K562 (cell line): ENCODE results near the gene WDR62. TPM values are rescaled to one million over a fixed set of nuclear protein-coding genes. Genes with fewer than 3 reads are reported as not detected.

Experiments
- BRD9 ChIP-seq: fragments of 450-650 bp; IDR thresholded peaks from 2 replicates; pipeline ENCODE4 v1.6.1; 2018; ENCODE audit warnings: low read depth; ENCODE audit not compliant: partially characterized antibody
- CC2D1A ChIP-seq: fragments of 450-650 bp; IDR thresholded peaks from 2 replicates; pipeline ENCODE4 v1.6.1; 2017; ENCODE audit warnings: mild to moderate bottlenecking
- CXXC5 ChIP-seq: fragments of 250-450 bp; sonication (Bioruptor Pico); IDR thresholded peaks from 2 replicates; pipeline ENCODE4 v1.8.0; 2022; ENCODE audit warnings: inconsistent platforms, mild to moderate bottlenecking, moderate library complexity
- FIP1L1 ChIP-seq: fragments of 200-400 bp; formaldehyde crosslinking; IDR thresholded peaks from 2 replicates; pipeline ENCODE4 v1.6.1; 2018; ENCODE audit warnings: mild to moderate bottlenecking, low read depth, low read length; ENCODE audit not compliant: poor library complexity, severe bottlenecking
- FOXM1 ChIP-seq, 2 experiments: fragments of 450-650 bp in 1 of 2; sonication (generic) in 1 of 2; formaldehyde crosslinking in 1 of 2; IDR thresholded peaks; 2 replicates each; pipeline versions ENCODE4 v1.6.1 to v1.9.0; 2017 to 2022; ENCODE audit warnings: low read depth in 2 of 2, mild to moderate bottlenecking in 2 of 2, missing genetic modification reagents in 1 of 2, moderate library complexity in 1 of 2
- HMGXB4 ChIP-seq: sonication (generic); formaldehyde crosslinking; IDR thresholded peaks from 2 replicates; pipeline ENCODE4 v1.8.1; 2023; ENCODE audit warnings: mild to moderate bottlenecking, missing genetic modification reagents
- JUNB ChIP-seq: fragments of 450-650 bp; formaldehyde crosslinking; conservative IDR thresholded peaks from 2 replicates; pipeline ENCODE4 v1.4.0; 2020; ENCODE audit warnings: mild to moderate bottlenecking
- MEF2A ChIP-seq: IDR thresholded peaks from 2 replicates; pipeline ENCODE4 v1.6.1; 2011; ENCODE audit warnings: low read depth, mild to moderate bottlenecking, low read length, moderate library complexity; ENCODE audit not compliant: control insufficient read depth
- PCBP2 ChIP-seq: fragments of 200-400 bp; formaldehyde crosslinking; IDR thresholded peaks from 2 replicates; pipeline ENCODE4 v1.6.1; 2018; ENCODE audit warnings: low read length, low read depth, mild to moderate bottlenecking, moderate library complexity; ENCODE audit not compliant: poor library complexity, severe bottlenecking
- SMARCA5 ChIP-seq: fragments of 450-650 bp; IDR thresholded peaks from 2 replicates; pipeline ENCODE4 v1.6.1; 2016
- SRSF3 ChIP-seq: fragments of 200-400 bp; formaldehyde crosslinking; IDR thresholded peaks from 2 replicates; pipeline ENCODE4 v1.6.1; 2016; ENCODE audit warnings: mild to moderate bottlenecking, low read length, moderate library complexity; ENCODE audit not compliant: insufficient read depth
- TFAM ChIP-seq: fragments of 250-450 bp; sonication (Bioruptor Pico); conservative IDR thresholded peaks from 2 replicates; pipeline ENCODE4 v1.5.0; 2021; ENCODE audit warnings: mild to moderate bottlenecking, moderate library complexity
- U2AF2 ChIP-seq: fragments of 200-400 bp; formaldehyde crosslinking; optimal IDR thresholded peaks from 2 replicates; pipeline ENCODE3; 2017; ENCODE audit warnings: low read depth, mild to moderate bottlenecking, low read length
- ZFP36 ChIP-seq: fragments of 150-350 bp; IDR thresholded peaks from 2 replicates; pipeline ENCODE4 v1.6.1; 2018; ENCODE audit warnings: low read length, low read depth; ENCODE audit not compliant: partially characterized antibody
- ZNF124 ChIP-seq: sonication (generic); formaldehyde crosslinking; IDR thresholded peaks from 2 replicates; pipeline ENCODE4 v1.8.1; 2022; ENCODE audit warnings: missing genetic modification reagents
- ZNF445 ChIP-seq: fragments of 250-450 bp; sonication (Bioruptor Pico); IDR thresholded peaks from 2 replicates; pipeline ENCODE4 v1.4.0; 2020; ENCODE audit warnings: low read depth, mild to moderate bottlenecking, moderate library complexity
- ZNF518B ChIP-seq: fragments of 250-450 bp; sonication (Bioruptor Pico); IDR thresholded peaks from 2 replicates; pipeline ENCODE4 v1.5.0; 2021; ENCODE audit warnings: mild to moderate bottlenecking, moderate library complexity
- polyA plus RNA-seq, 8 experiments: library from polyadenylated mRNA; depleted of rRNA in 4 of 8; stranded (reverse) in 5 of 8; unstranded in 3 of 8; fragments of >200 nt; fragmentation: Nextera tagmentation in 2 of 8; fragmentation: Illumina TruSeq in 1 of 8; extraction: Ambion mirVana in 2 of 8; extraction: Trizol in 1 of 8; gene quantifications; 2 replicates each; pipeline versions ENCODE4 v1.2.1 to v1.2.3, GENCODE V29; 2011 to 2014; ENCODE audit warnings: inconsistent platforms in 1 of 8, missing spikeins in 1 of 8
- total RNA-seq, 7 experiments: library from RNA; depleted of rRNA in 6 of 7; stranded (reverse); fragments of >200 nt in 6 of 7; fragmentation: Illumina TruSeq in 2 of 7; extraction: Trizol in 2 of 7; gene quantifications; 2 replicates each; pipeline versions ENCODE4 v1.2.1 to v1.2.3, GENCODE V29; 2011 to 2021; ENCODE audit warnings: low replicate concordance in 1 of 7
- TF ChIP-seq, protein P1 (sequence below): fragments of 450-650 bp; conservative IDR thresholded peaks from 2 replicates; pipeline ENCODE4 v1.6.1; 2016; ENCODE audit warnings: missing genetic modification characterization, low read depth, mild to moderate bottlenecking, missing compliant biosample characterization, moderate library complexity

Gene WDR62
- total and polyA plus RNA-seq, 9 of the 15 experiments (the other 6 are each of a cell fraction or from before 2014, with no cell fraction given) = 0.35 to 32.8 (median 14.4) TPM

DNA sequence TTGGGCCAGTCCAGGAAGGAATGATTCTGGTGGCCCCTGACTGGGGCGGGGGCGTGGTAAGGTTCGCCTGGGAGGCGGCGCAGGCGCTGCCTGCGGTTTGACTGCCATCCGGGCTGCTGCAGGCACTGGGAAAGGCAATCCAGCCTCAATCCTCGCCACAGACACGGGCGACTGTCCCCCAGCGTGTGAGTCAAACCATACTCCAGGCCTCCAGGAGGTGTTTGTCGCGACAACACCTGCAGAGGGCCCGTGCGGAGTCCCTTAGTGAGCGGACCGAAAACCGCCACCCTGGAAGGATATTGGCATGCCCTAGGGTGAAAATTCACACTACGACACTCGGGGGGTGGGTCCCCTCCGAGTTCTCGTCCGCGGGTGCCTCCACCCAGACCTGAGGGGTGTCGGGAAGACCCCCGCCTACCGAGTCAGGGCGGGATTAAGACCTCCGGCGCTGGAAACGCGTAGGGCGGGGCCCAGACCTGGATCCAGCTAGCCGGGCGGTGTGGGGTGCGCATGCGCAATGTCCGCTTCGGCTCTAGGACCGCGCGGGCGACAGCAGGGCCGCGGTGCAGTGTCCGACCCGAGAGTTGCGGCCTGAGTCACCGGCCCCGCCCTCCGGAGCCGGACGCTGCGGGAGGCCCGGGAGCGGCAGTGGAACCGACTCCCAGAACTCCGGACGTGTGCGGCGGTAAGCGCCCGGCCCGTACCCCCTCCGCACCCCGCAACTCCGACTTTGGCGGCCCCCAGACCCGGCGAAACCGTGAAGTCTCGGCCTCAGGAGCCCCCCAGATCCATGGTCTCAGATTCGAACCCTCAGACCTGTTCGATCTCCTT, 85.0 kb downstream of the WDR62 start, which contains the start of gene CAPNS1 (continued):
- TF ChIP-seq ZNF518B (CRISPR knock-in tag) (no peak), BRD9 (no peak), ZNF445 (CRISPR knock-in tag) (no peak; the same call in 1 of the 2 replicates), JUNB (CRISPR knock-in tag) (0 out of 2 replicates have a peak, but pooled peaks have one; percentile 10), HMGXB4 (CRISPR knock-in tag) (0 out of 2 replicates have a peak, but pooled peaks have one; percentile 42), ZFP36 (peak; percentile 29), SMARCA5 (no peak), CC2D1A (no peak), CXXC5 (CRISPR knock-in tag) (peak; percentile 93), FOXM1 (IDR thresholded peaks at IDR 0.05; ENCODE audit: low read depth) (peak; percentile 96), FOXM1 (CRISPR knock-in tag; IDR thresholded peaks at IDR 0.05; ENCODE audit: low read depth) (no peak), FIP1L1 (peak; percentile 81), SRSF3 (no peak), MEF2A (no peak), ZNF124 (CRISPR knock-in tag) (no peak), PCBP2 (no peak), U2AF2 (no peak), TFAM (CRISPR knock-in tag) (no peak)
- TF ChIP-seq, protein P1, sequence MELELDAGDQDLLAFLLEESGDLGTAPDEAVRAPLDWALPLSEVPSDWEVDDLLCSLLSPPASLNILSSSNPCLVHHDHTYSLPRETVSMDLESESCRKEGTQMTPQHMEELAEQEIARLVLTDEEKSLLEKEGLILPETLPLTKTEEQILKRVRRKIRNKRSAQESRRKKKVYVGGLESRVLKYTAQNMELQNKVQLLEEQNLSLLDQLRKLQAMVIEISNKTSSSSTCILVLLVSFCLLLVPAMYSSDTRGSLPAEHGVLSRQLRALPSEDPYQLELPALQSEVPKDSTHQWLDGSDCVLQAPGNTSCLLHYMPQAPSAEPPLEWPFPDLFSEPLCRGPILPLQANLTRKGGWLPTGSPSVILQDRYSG = no peak
